Measurements from ENCODE around the gene KLF8.

The KLF8 gene

GRCh38 chrX:56309881-56310280 is 77.7 kb downstream of the KLF8 start:
- no peak for DNase-seq (ENCODE audit: low read depth)

- DNase-seq (ENCODE audit: low read depth), result no peak
Observed at GRCh38 chrX:56310581-56310980, 78.4 kb downstream of the KLF8 start.

GRCh38 chrX:56313308-56313707 is 81.2 kb downstream of the KLF8 start:
- no peak for DNase-seq (ENCODE audit: low read depth)

GRCh38 chrX:56314334-56314733 is 82.2 kb downstream of the KLF8 start:
- no peak for DNase-seq (ENCODE audit: low read depth)

- DNase-seq (ENCODE audit: low read depth), result no peak
Observed at GRCh38 chrX:56318076-56318475, 85.9 kb downstream of the KLF8 start.

- DNase-seq (ENCODE audit: low read depth), result no peak
Observed at GRCh38 chrX:56319165-56319564, 87.0 kb downstream of the KLF8 start.
